Peyer's patch (tissue), 4 donors: Measurements from ENCODE around the gene ARFGEF2. TPM values are rescaled to one million over a fixed set of nuclear protein-coding genes. Genes with fewer than 3 reads are reported as not detected.
A peak's percentile ranks its signal among the peaks of the same experiment; 100 is the strongest.

Source experiments
- DNase-seq, 3 donors: peaks; one replicate each; pipeline ENCODE4 v3.0.0-alpha.2; 2017 to 2019
- H3K27ac ChIP-seq, 4 donors: fragments of 200-600 bp; sonication (generic); one replicate each; pipeline ENCODE4 v1.5.1; 2016 to 2019
- H3K27me3 ChIP-seq, 2 donors: fragments of 200-600 bp; sonication (generic); one replicate each; pipeline ENCODE4 v1.5.1; 2019
- H3K36me3 ChIP-seq, 3 donors: fragments of 200-600 bp; sonication (generic); one replicate each; pipeline ENCODE4 v1.5.1; 2016 to 2019
- H3K4me1 ChIP-seq, 4 donors: fragments of 200-600 bp; sonication (generic); one replicate each; pipeline ENCODE4 v1.5.1; 2016 to 2019
- H3K4me3 ChIP-seq, 4 donors: fragments of 200-600 bp; sonication (generic); 1 replicate in 3 of 4; 2 replicates in 1 of 4; pipeline ENCODE4 v1.5.1; 2016 to 2019; ENCODE audit warnings: mild to moderate bottlenecking in 1 of 4
- H3K9me3 ChIP-seq, 4 donors: fragments of 200-600 bp; sonication (generic); one replicate each; pipeline ENCODE4 v1.5.1; 2016 to 2019; ENCODE audit warnings: mild to moderate bottlenecking in 1 of 4
- POLR2A ChIP-seq, 2 donors: fragments of 450-650 bp; IDR thresholded peaks; one replicate each; pipeline ENCODE4 v1.5.1; 2017; ENCODE audit warnings: antibody characterized with exemption in 2 of 2, mild to moderate bottlenecking in 2 of 2, moderate library complexity in 2 of 2
- total RNA-seq, 4 donors: library from RNA; depleted of rRNA; stranded (reverse); fragments of >200 nt; gene quantifications; one replicate each; pipeline ENCODE4 v1.1.0, GENCODE V29; 2016
- TF ChIP-seq, protein P1 (sequence below), 6 experiments: fragments of 450-650 bp in 4 of 6; fragments of 200-600 bp in 2 of 6; sonication (generic) in 1 of 6; IDR thresholded peaks; one replicate each; pipeline ENCODE4 v1.5.1; 2017 to 2019; ENCODE audit warnings: antibody characterized with exemption in 6 of 6, mild to moderate bottlenecking in 3 of 6, moderate library complexity in 1 of 6

The ARFGEF2 gene
- total RNA-seq, 4 donors from 2014 or later: 38.0 to 170 (median 43.4) TPM

GRCh38 chr20:48919882-48920526 is 1.5 kb upstream of the ARFGEF2 start:
- TF ChIP-seq, protein P1, sequence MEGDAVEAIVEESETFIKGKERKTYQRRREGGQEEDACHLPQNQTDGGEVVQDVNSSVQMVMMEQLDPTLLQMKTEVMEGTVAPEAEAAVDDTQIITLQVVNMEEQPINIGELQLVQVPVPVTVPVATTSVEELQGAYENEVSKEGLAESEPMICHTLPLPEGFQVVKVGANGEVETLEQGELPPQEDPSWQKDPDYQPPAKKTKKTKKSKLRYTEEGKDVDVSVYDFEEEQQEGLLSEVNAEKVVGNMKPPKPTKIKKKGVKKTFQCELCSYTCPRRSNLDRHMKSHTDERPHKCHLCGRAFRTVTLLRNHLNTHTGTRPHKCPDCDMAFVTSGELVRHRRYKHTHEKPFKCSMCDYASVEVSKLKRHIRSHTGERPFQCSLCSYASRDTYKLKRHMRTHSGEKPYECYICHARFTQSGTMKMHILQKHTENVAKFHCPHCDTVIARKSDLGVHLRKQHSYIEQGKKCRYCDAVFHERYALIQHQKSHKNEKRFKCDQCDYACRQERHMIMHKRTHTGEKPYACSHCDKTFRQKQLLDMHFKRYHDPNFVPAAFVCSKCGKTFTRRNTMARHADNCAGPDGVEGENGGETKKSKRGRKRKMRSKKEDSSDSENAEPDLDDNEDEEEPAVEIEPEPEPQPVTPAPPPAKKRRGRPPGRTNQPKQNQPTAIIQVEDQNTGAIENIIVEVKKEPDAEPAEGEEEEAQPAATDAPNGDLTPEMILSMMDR (IDR thresholded peaks at IDR 0.05): no peak
- TF ChIP-seq POLR2A (IDR thresholded peaks at IDR 0.05): peak in 1 of 2 donors; percentile 18
- DNase-seq: peak in 1 of 3 donors; percentile 61
- peak overlapping the region in 1 of 4 donors; percentile 12 for H3K4me3 ChIP-seq
- H3K27ac ChIP-seq: peak overlapping the region in 3 of 4 donors; percentile 86 to 99 (median 97)
- peaks cover 0 to 35% (median 9%) of the 10 kb centered on the region in 4 donors for H3K4me1 ChIP-seq
- no peaks in the 10 kb centered on the region for H3K9me3 ChIP-seq
- H3K27me3 ChIP-seq: no peaks in the 10 kb centered on the region
- no peaks in the 10 kb centered on the region for H3K36me3 ChIP-seq

DNA sequence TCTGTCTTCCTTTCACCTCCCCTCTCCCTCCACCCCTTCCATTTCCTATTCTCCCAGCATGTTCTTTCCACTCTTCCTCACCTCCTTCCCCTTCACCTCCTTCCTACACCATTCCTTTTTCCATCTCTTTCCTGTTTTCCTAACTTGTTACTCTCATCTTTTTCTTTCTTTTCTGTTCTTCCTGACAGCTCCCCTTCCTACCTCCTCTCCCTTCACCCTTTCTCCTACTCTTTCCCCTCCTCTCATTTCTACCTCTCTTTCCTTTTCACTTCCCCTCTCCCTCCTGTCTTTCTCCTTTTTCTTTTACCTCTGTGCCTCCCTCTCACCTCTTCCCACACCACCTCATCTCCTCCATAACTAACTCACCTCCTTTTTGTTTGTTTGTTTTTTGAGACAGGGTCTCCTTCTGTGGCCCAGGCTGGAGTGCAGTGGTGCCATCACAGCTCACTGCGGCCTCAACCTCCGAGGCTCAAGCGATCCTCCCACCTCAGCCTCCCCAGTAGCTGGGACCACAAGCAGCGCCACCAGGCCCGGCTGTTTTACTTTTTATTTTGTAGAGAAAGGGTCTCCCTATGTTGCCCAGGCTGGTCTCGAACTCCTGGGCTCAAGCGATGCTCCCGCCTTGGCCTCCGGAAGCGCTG is 864 bp upstream of the ARFGEF2 start:
- peak overlapping the region; percentile 86 to 99 (median 95) for H3K27ac ChIP-seq
- H3K4me1 ChIP-seq: peaks cover 0 to 42% (median 9%) of the 10 kb centered on the region in 4 donors
- H3K4me3 ChIP-seq: peak overlapping the region; percentile 63 to 97 (median 96)
- TF ChIP-seq, protein P1 (IDR thresholded peaks at IDR 0.05): no peak
- TF ChIP-seq POLR2A (IDR thresholded peaks at IDR 0.05): no peak
- H3K36me3 ChIP-seq: no peaks in the 10 kb centered on the region
- DNase-seq: no peak
- no peaks in the 10 kb centered on the region for H3K27me3 ChIP-seq
- no peaks in the 10 kb centered on the region for H3K9me3 ChIP-seq

DNA sequence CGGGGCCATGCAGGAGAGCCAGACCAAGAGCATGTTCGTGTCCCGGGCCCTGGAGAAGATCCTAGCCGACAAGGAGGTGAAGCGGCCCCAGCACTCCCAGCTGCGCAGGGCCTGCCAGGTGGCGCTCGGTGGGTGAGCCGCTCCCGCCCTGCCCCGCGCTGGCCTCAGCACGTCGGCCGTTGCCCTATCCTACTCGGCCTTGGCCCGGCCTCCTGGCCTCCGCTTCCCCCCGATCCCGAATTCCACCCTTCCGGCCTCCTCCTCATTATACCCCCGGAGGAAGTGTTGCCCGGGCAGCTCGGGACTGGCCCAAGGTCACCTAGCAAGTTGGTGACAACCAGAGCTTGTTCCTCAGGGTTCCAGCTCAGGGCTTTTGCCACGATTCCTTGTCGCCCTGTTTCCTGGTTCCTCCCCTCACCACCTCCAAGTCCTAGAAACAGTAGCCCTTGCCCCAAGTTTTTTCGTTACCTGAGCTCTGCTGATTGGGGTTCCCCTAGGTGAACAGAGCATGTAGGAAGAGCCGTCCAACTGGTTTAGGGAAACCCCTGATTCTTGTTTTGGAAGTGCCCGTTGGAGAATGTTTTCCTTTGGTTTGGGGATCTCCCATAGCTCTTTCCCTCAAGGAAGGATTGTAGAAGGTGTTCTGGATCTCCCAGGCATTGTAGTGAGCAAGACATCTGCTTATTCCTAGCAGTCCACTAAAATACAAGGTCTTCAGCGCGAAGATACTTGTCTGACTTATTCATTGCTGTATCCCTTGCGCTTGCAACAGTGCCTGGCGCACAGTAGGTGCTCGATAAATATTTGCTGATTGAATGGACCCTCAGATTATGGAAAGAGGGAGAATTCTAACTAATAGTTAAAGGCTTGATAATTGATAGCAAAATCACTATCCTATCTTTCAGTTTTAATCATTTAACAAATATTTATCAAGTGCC is 641 bp downstream of the ARFGEF2 start:
- no peaks in the 10 kb centered on the region for H3K9me3 ChIP-seq
- TF ChIP-seq, protein P1 (IDR thresholded peaks at IDR 0.05): no peak
- no peak for TF ChIP-seq POLR2A (IDR thresholded peaks at IDR 0.05)
- peak overlapping the region; percentile 86 to 99 (median 95) for H3K27ac ChIP-seq
- peaks cover 0 to 54% (median 12%) of the 10 kb centered on the region in 4 donors for H3K4me1 ChIP-seq
- H3K27me3 ChIP-seq: no peaks in the 10 kb centered on the region
- peak in 2 of 3 donors; percentile 76 to 86 for DNase-seq
- H3K4me3 ChIP-seq: peak overlapping the region; percentile 63 to 97 (median 96)
- H3K36me3 ChIP-seq: no peaks in the 10 kb centered on the region

DNA sequence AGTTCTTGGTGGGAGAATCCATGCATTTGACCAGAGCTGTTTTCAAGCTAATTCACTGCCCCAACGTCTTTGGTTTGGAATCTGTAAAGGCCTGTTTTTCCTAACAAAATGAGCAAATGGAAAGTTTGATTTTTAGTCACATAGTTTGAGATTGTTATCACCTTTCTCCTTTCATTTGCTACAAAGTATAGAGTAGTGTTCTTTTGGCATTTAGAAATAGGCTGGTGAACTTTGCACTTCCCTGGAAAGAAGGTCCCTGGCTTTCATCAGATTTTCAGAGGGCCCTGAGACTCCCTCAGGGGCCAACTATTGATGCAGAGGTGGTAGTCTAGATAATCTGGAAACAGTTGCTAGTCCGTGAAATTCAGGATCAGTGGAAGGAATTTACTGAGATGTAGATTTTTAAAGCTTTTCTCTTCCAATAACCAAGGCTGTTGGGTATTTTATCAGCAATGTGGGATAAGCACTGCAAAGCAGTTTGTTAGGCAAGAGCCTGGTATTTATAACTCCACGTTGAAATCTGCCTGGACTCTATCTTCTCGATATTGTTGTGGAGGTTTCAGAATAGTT is 1.7 kb downstream of the ARFGEF2 start:
- Histone ChIP-seq H3K27me3 (no peaks in the 10 kb centered on the region), H3K36me3 (no peaks in the 10 kb centered on the region), H3K9me3 (no peaks in the 10 kb centered on the region), H3K4me3 (peak overlapping the region in 2 of 4 donors; percentile 63 to 96), H3K27ac (peak overlapping the region; percentile 21 to 99 (median 92)), H3K4me1 (peaks cover 0 to 54% (median 12%) of the 10 kb centered on the region in 4 donors)
- DNase-seq: no peak
- TF ChIP-seq POLR2A (IDR thresholded peaks at IDR 0.05): no peak
- TF ChIP-seq, protein P1 (IDR thresholded peaks at IDR 0.05): no peak

- Histone ChIP-seq H3K9me3 (no peaks in the 10 kb centered on the region), H3K27ac (peak overlapping the region in 3 of 4 donors; percentile 49 to 86 (median 71)), H3K4me1 (peaks cover 0 to 54% (median 12%) of the 10 kb centered on the region in 4 donors), H3K36me3 (no peaks in the 10 kb centered on the region), H3K27me3 (no peaks in the 10 kb centered on the region), H3K4me3 (no peak overlapping the region)
- no peak for DNase-seq
- no peak for TF ChIP-seq POLR2A (IDR thresholded peaks at IDR 0.05)
These were observed 3.2 kb downstream of the ARFGEF2 start for GRCh38 chr20:48924756-48925109.
